K562 (cell line): ENCODE measurements around the gene DNAAF2. TPM values are rescaled to one million over a fixed set of nuclear protein-coding genes. Genes with fewer than 3 reads are reported as not detected.

Source experiments
- ELF2 ChIP-seq: fragments of 250-450 bp; sonication (Bioruptor Pico); IDR thresholded peaks from 2 replicates; pipeline ENCODE4 v1.5.0; 2021; ENCODE audit warnings: mild to moderate bottlenecking
- ETV5 ChIP-seq: sonication (generic); formaldehyde crosslinking; IDR thresholded peaks from 2 replicates; pipeline ENCODE4 v1.4.0; 2020; ENCODE audit warnings: low read depth, mild to moderate bottlenecking, missing genetic modification reagents
- GATAD2A ChIP-seq: fragments of 450-650 bp; IDR thresholded peaks from 2 replicates; pipeline ENCODE4 v1.6.1; 2017
- GTF3C2 ChIP-seq: IDR thresholded peaks from 3 replicates; pipeline ENCODE4 v1.6.1; 2011; ENCODE audit warnings: borderline replicate concordance, mild to moderate bottlenecking, moderate library complexity; ENCODE audit not compliant: insufficient read length; ENCODE audit errors: extremely low read depth
- KDM4B ChIP-seq, 2 experiments: fragments of 450-650 bp in 1 of 2; sonication (generic) in 1 of 2; IDR thresholded peaks; 2 replicates each; pipeline ENCODE4 v1.6.1; 2016 to 2017; ENCODE audit warnings: borderline replicate concordance in 2 of 2, antibody characterized with exemption in 1 of 2, low read depth in 1 of 2, mild to moderate bottlenecking in 1 of 2
- LCOR ChIP-seq: sonication (generic); formaldehyde crosslinking; IDR thresholded peaks from 2 replicates; pipeline ENCODE4 v1.8.0; 2022; ENCODE audit warnings: mild to moderate bottlenecking, missing genetic modification reagents
- PHB ChIP-seq: fragments of 250-450 bp; sonication (Bioruptor Pico); IDR thresholded peaks from 2 replicates; pipeline ENCODE4 v1.5.0; 2021
- SMC3 ChIP-seq: conservative IDR thresholded peaks from 2 replicates; pipeline ENCODE4 v1.6.1; 2011; ENCODE audit warnings: low read depth, low read length, improper control_type of control experiment; ENCODE audit not compliant: insufficient read depth
- SRSF7 ChIP-seq: fragments of 200-400 bp; formaldehyde crosslinking; optimal IDR thresholded peaks from 2 replicates; pipeline ENCODE3; 2017; ENCODE audit warnings: mild to moderate bottlenecking, low read depth, low read length
- SUPT5H ChIP-seq: fragments of 450-650 bp; IDR thresholded peaks from 2 replicates; pipeline ENCODE4 v1.6.1; 2016
- ZBTB40 ChIP-seq, 2 experiments: fragments of 450-650 bp in 1 of 2; sonication (generic) in 1 of 2; formaldehyde crosslinking in 1 of 2; IDR thresholded peaks; 2 replicates each; pipeline versions ENCODE4 v1.7.1 to v1.9.0; 2016 to 2022; ENCODE audit warnings: inconsistent platforms in 1 of 2, mild to moderate bottlenecking in 1 of 2, missing genetic modification reagents in 1 of 2
- ZNF41 ChIP-seq: fragments of 250-450 bp; sonication (Bioruptor Pico); conservative IDR thresholded peaks from 2 replicates; pipeline ENCODE4 v1.4.0; 2020; ENCODE audit warnings: mild to moderate bottlenecking
- ZNF551 ChIP-seq: fragments of 250-450 bp; sonication (Bioruptor Pico); IDR thresholded peaks from 2 replicates; pipeline ENCODE4 v1.5.0; 2021; ENCODE audit warnings: mild to moderate bottlenecking, moderate library complexity
- ZNF644 ChIP-seq: fragments of 200-800 bp; sonication (Bioruptor generic); IDR thresholded peaks from 2 replicates; pipeline ENCODE4 v1.6.1; 2016; ENCODE audit warnings: low read depth, missing genetic modification characterization, missing compliant biosample characterization
- ZSCAN32 ChIP-seq: fragments of 450-650 bp; formaldehyde crosslinking; IDR thresholded peaks from 2 replicates; pipeline ENCODE4 v1.4.0; 2020; ENCODE audit warnings: mild to moderate bottlenecking, moderate library complexity
- polyA plus RNA-seq, 8 experiments: library from polyadenylated mRNA; depleted of rRNA in 4 of 8; stranded (reverse) in 5 of 8; unstranded in 3 of 8; fragments of >200 nt; fragmentation: Nextera tagmentation in 2 of 8; fragmentation: Illumina TruSeq in 1 of 8; extraction: Ambion mirVana in 2 of 8; extraction: Trizol in 1 of 8; gene quantifications; 2 replicates each; pipeline versions ENCODE4 v1.2.1 to v1.2.3, GENCODE V29; 2011 to 2014; ENCODE audit warnings: inconsistent platforms in 1 of 8, missing spikeins in 1 of 8
- total RNA-seq, 7 experiments: library from RNA; depleted of rRNA in 6 of 7; stranded (reverse); fragments of >200 nt in 6 of 7; fragmentation: Illumina TruSeq in 2 of 7; extraction: Trizol in 2 of 7; gene quantifications; 2 replicates each; pipeline versions ENCODE4 v1.2.1 to v1.2.3, GENCODE V29; 2011 to 2021; ENCODE audit warnings: low replicate concordance in 1 of 7

Gene DNAAF2
- total and polyA plus RNA-seq, 9 of the 15 experiments (the other 6 are each of a cell fraction or from before 2014, with no cell fraction given), result 2.4 to 14.6 (median 11.1) TPM

DNA sequence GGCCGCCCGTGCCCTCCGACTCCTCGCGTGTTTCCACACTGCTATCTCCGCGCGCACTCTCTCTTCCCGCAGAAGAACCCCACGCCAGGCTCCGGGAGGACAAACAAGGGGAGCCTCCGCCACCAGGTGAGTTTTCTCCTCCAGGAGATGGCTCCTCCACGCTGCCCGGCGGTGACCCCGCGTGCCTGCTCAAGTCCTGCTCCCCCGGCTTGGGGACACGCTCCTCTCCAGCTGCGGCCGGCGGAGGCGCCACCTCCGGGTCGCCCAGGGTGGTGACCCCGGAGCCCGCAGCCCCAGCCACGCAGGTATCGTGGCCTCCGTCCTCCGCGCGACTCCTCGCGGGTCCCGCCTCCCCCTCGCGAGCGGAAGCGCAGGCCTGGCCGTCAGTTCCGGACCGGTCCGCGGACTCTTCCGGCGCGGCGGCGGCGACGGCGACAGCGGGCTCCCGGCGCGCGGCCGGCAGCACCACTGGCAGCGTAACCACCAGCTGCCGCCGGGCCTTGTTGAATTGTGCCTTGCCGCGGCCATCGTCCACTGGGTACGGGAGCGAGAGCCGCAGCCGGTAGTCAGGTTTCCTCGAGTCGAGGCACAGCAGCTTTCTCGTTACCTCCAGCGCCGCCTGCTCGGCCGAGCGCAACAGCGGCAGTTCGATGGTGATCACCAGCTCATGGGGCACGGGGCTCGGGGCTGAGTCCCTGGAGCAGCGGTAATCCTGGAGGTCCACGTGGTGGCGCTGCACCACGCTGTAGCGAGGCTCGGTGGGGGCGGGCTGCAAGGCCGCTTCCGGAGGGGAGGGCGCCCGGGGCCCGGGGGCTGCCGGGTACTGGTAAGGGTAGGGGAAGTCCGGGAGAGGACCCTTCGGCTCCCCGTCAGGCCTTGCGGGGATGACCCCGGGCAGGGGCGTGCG is 1.2 kb downstream of the DNAAF2 start (continued):
- no peak for TF ChIP-seq GTF3C2
- TF ChIP-seq SRSF7, result no peak
- TF ChIP-seq GATAD2A, result no peak; the same call in 1 of the 2 replicates
- TF ChIP-seq ELF2 (CRISPR knock-in tag), result 0 out of 2 replicates have a peak, but pooled peaks have one; percentile 22
- peak; percentile 82 for TF ChIP-seq SUPT5H
- no peak for TF ChIP-seq LCOR (CRISPR knock-in tag)
- peak in 1 of 2 experiments; percentile 40; a peak in 1 of 4 replicates for TF ChIP-seq KDM4B (IDR thresholded peaks at IDR 0.05; ENCODE audit: borderline replicate concordance in 2 of 2, low read depth in 1 of 2)
- no peak for TF ChIP-seq PHB (CRISPR knock-in tag)
- TF ChIP-seq SMC3, result peak; percentile 46
- no peak for TF ChIP-seq ZNF41 (CRISPR knock-in tag)
- TF ChIP-seq ZNF551, result no peak
- TF ChIP-seq ZNF644 (tag), result no peak
- peak; percentile 86 for TF ChIP-seq ZBTB40 (IDR thresholded peaks at IDR 0.05)
- no peak for TF ChIP-seq ZBTB40 (CRISPR knock-in tag; IDR thresholded peaks at IDR 0.05)
- no peak for TF ChIP-seq ZSCAN32 (CRISPR knock-in tag)
- peak; percentile 97 for TF ChIP-seq ETV5 (CRISPR knock-in tag)
